Activated naive CD8-positive, alpha-beta T cell treated with anti-CD3 and anti-CD28 coated beads, Interleukin-2, amount 50 U/mL, for 24 hours (primary cell): ENCODE measurements around the gene GINS2.

ENCODE experiments used
- ATAC-seq: fragments of 150-1000 bp; cut with Tn5 transposase; one replicate; pipeline ENCODE4 v1.10.0; 2021
- DNase-seq: peaks from one replicate; pipeline ENCODE4 v3.0.0; 2021
- H3K27ac Mint-ChIP-seq: one replicate; pipeline ENCODE4 v1.8.0; 2021; ENCODE audit warnings: mild to moderate bottlenecking, mixed read lengths
- H3K27me3 Mint-ChIP-seq: one replicate; pipeline ENCODE4 v1.8.0; 2021; ENCODE audit warnings: mixed read lengths
- H3K36me3 Mint-ChIP-seq: one replicate; pipeline ENCODE4 v1.8.0; 2021; ENCODE audit warnings: low read depth, mixed read lengths
- H3K4me1 Mint-ChIP-seq: one replicate; pipeline ENCODE4 v1.8.0; 2021; ENCODE audit warnings: mixed read lengths
- H3K4me3 Mint-ChIP-seq: one replicate; pipeline ENCODE4 v1.8.0; 2021; ENCODE audit warnings: mild to moderate bottlenecking, moderate library complexity, mixed read lengths
- H3K9me3 Mint-ChIP-seq: one replicate; pipeline ENCODE4 v1.8.0; 2021; ENCODE audit warnings: mixed read lengths

The GINS2 gene

GRCh38 chr16:85674828-85675227 lies 13.9 kb downstream of the GINS2 start:
- H3K27ac Mint-ChIP-seq = peak overlapping the region; percentile 34
- no peaks in the 10 kb centered on the region for H3K9me3 Mint-ChIP-seq
- no peaks in the 10 kb centered on the region for H3K27me3 Mint-ChIP-seq
- ATAC-seq (no peak), DNase-seq (no peak)
- H3K36me3 Mint-ChIP-seq = peaks cover 62% of the 10 kb centered on the region
- peaks cover 15% of the 10 kb centered on the region for H3K4me1 Mint-ChIP-seq
- no peak overlapping the region for H3K4me3 Mint-ChIP-seq

- DNase-seq (no peak), ATAC-seq (no peak)
- peaks cover 58% of the 10 kb centered on the region for H3K36me3 Mint-ChIP-seq
- H3K4me1 Mint-ChIP-seq = peaks cover 15% of the 10 kb centered on the region
- H3K27ac Mint-ChIP-seq = peak overlapping the region; percentile 52
- H3K4me3 Mint-ChIP-seq = no peak overlapping the region
- H3K9me3 Mint-ChIP-seq = no peaks in the 10 kb centered on the region
- H3K27me3 Mint-ChIP-seq = no peaks in the 10 kb centered on the region
These were observed 14.4 kb downstream of the GINS2 start for GRCh38 chr16:85674418-85674755.

DNA sequence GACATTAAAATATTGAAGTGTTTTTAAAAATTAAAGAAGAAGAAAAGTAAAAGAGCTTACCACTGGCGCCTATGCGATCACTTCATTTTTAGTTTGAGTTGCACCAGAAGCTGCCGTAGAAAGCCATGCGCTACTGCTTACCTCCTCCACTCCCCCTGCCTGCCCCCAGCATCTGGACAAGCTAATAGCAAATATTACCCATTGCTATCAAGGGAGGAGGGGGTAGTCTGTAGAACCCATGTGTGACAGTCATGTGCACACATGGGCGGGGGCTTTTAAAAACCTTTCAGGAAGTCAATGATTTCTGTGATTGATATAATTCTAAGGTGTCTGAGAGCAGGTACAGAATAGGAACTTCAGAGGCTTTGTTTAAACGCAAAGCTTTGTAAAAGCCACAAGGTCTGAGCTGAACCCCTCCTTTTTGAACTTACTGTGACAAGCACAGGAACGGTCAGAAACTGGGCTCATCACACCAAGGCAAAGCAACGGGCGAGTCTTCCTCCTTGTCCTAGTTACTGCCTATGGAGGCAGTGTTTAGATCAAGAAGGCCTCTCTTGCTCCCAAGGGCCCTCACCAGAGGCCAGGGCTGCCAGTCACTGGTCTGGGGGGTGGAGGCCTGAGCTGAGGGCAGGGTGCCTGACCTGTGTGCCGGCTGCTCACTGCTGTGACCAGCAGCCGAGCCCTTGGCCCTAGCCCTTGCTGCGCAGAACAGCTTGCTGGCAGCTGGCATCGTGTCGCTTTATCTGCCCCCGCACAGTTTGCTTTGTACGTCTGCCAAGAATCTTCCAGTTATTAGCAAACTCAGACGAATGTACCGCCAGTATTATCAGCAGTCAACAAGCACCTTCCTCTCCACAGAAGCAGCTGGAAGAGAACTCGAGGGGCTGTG lies 15.0 kb downstream of the GINS2 start:
- H3K9me3 Mint-ChIP-seq = no peaks in the 10 kb centered on the region
- H3K27ac Mint-ChIP-seq = peak overlapping the region; percentile 52
- H3K4me1 Mint-ChIP-seq = peaks cover 15% of the 10 kb centered on the region
- no peak for ATAC-seq
- H3K4me3 Mint-ChIP-seq = no peak overlapping the region
- H3K27me3 Mint-ChIP-seq = no peaks in the 10 kb centered on the region
- DNase-seq = no peak
- peaks cover 53% of the 10 kb centered on the region for H3K36me3 Mint-ChIP-seq

DNA sequence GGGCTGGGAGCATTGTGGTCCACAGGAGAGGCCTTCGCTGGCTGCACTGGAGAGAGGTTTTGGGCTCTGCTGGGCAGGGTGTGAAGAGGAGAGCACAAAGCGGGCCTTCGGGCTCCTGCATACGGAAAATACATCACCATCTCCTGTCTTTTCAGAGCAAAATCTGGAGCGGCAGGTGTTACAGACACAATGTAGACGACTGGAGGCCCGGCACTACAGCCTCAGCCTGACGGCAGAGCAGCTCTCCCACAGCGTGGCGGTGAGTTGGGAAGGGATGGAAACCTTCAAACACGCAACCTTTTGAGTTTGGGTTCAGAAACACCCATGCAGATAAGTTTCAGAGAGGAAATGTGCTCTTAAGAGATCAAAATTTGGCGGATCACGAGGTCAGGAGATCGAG lies 17.9 kb downstream of the GINS2 start:
- H3K36me3 Mint-ChIP-seq = peaks cover 50% of the 10 kb centered on the region
- H3K27me3 Mint-ChIP-seq = no peaks in the 10 kb centered on the region
- ATAC-seq = no peak
- no peaks in the 10 kb centered on the region for H3K9me3 Mint-ChIP-seq
- no peak overlapping the region for H3K27ac Mint-ChIP-seq
- H3K4me1 Mint-ChIP-seq = peaks cover 9% of the 10 kb centered on the region
- DNase-seq = no peak
- H3K4me3 Mint-ChIP-seq = no peak overlapping the region

- Mint-ChIP-seq H3K27me3 (no peaks in the 10 kb centered on the region), H3K36me3 (peaks cover 40% of the 10 kb centered on the region), H3K4me3 (no peak overlapping the region)
These were observed 19.9 kb downstream of the GINS2 start for GRCh38 chr16:85668676-85669424.

DNA sequence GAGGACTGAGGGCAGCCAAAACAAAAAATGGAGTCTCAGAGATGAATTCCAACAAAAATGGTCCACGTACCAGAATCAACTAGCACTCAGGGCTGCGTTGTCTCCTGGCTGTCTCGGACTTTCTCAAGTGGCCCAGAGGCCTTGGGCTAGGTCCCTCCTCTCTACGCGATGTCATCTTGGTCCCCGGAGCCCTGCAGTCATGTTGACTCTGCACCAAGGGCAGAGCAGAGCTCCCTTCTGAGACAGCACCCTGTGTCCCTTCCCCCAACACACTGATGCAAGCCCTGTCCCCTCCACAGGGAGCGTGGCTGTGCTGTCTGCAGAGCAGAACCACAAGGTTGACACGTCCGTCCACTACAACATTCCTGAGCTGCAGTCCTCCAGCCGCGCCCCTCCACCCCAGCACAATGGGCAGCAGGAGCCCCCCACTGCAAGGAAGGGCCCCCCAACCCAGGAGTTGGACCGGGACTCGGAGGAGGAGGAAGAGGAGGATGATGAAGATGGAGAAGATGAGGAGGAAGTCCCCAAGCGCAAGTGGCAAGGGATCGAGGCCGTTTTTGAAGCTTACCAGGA lies 20.8 kb downstream of the GINS2 start:
- Mint-ChIP-seq H3K4me1 (no peaks in the 10 kb centered on the region), H3K36me3 (peaks cover 37% of the 10 kb centered on the region), H3K4me3 (no peak overlapping the region), H3K9me3 (no peaks in the 10 kb centered on the region), H3K27me3 (no peaks in the 10 kb centered on the region), H3K27ac (no peak overlapping the region)
- DNase-seq = no peak
- no peak for ATAC-seq

More at GRCh38 chr16:85668676-85669424, 19.9 kb downstream of the GINS2 start:
- DNase-seq = no peak
- H3K9me3 Mint-ChIP-seq = no peaks in the 10 kb centered on the region
- no peaks in the 10 kb centered on the region for H3K4me1 Mint-ChIP-seq
- peak; percentile 20 for ATAC-seq
- peak overlapping the region; percentile 28 for H3K27ac Mint-ChIP-seq

DNA sequence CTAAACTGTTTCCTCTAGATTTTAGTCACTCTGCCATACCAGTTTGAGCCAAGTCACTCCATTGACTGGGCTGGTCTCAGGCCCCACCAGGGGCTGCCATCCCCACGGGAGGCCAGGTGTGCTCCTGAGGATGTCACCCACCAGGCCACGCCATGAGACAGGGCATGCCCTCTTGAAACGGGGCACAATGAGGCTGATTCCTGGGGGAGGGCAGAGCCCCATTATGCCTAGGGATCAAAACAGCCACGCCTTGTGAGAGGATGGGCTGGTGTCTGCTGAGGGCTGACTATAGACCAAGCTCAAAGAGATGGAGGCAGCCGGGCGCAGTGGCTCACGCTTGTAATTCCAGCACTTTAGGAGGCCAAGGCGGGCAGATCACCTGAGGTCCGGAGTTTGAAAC lies 21.5 kb downstream of the GINS2 start:
- Mint-ChIP-seq H3K9me3 (no peaks in the 10 kb centered on the region), H3K4me1 (no peaks in the 10 kb centered on the region), H3K27me3 (no peaks in the 10 kb centered on the region), H3K36me3 (peaks cover 32% of the 10 kb centered on the region), H3K27ac (no peak overlapping the region), H3K4me3 (no peak overlapping the region)
- DNase-seq (no peak), ATAC-seq (no peak)

GRCh38 chr16:85665929-85666328 lies 22.8 kb downstream of the GINS2 start:
- peaks cover 28% of the 10 kb centered on the region for H3K36me3 Mint-ChIP-seq
- H3K9me3 Mint-ChIP-seq = no peaks in the 10 kb centered on the region
- ATAC-seq = no peak
- no peak overlapping the region for H3K4me3 Mint-ChIP-seq
- H3K27ac Mint-ChIP-seq = no peak overlapping the region
- DNase-seq = no peak
- no peaks in the 10 kb centered on the region for H3K27me3 Mint-ChIP-seq
- H3K4me1 Mint-ChIP-seq = no peaks in the 10 kb centered on the region

- no peaks in the 10 kb centered on the region for H3K4me1 Mint-ChIP-seq
- peaks cover 22% of the 10 kb centered on the region for H3K36me3 Mint-ChIP-seq
- ATAC-seq (no peak), DNase-seq (no peak)
- H3K27ac Mint-ChIP-seq = no peak overlapping the region
- no peaks in the 10 kb centered on the region for H3K9me3 Mint-ChIP-seq
- H3K4me3 Mint-ChIP-seq = no peak overlapping the region
- no peaks in the 10 kb centered on the region for H3K27me3 Mint-ChIP-seq
These were observed 23.4 kb downstream of the GINS2 start for GRCh38 chr16:85665373-85665740.

DNA sequence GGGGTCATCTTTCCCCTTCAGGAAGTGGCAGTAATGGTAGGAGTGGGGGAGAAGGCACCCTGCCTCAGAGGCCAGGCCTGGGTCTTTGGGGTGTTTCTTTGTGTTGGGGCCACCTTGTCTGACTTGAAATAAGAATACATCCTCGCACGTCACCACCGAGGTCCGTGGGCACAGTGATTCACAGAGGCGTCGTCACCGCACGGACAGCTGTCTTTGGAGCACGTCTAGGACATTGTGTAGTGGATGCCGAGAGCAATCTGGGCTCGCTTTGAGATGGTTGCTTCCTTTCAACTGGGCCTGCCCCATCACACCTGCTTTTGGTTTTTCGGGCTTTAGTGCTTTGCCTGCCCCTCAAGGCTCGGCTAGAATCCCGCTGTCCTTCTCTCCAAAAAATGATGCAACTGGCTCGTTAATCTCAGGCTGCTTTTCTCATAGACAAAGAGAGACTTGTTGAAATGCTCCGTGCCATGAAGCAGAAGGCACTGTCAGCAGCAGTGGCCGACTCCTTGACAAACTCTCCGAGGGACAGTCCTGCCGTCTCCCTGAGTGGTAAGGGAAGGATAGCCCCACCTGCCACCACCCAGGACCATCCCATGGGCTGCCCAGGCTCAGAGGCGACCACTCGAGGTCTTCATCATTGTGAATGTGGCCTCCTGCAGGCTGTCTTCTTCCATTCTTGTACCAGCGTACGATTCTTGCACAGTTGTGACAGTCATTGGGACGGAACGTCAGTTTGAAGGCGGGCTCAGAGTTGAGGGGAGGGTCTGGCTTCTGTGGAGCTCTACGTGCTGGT lies 24.0 kb downstream of the GINS2 start:
- H3K27ac Mint-ChIP-seq = peak overlapping the region; percentile 44

GRCh38 chr16:85663891-85664321 lies 24.8 kb downstream of the GINS2 start:
- Mint-ChIP-seq H3K4me1 (no peaks in the 10 kb centered on the region), H3K36me3 (peaks cover 17% of the 10 kb centered on the region), H3K27me3 (no peaks in the 10 kb centered on the region), H3K27ac (no peak overlapping the region), H3K9me3 (no peaks in the 10 kb centered on the region), H3K4me3 (no peak overlapping the region)
- ATAC-seq (no peak), DNase-seq (no peak)

More for the DNA sequence above, 24.0 kb downstream of the GINS2 start:
- Mint-ChIP-seq H3K36me3 (peaks cover 17% of the 10 kb centered on the region), H3K27me3 (no peaks in the 10 kb centered on the region), H3K4me1 (no peaks in the 10 kb centered on the region), H3K4me3 (no peak overlapping the region), H3K9me3 (no peaks in the 10 kb centered on the region)
- DNase-seq (no peak), ATAC-seq (no peak)

- peaks cover 17% of the 10 kb centered on the region for H3K36me3 Mint-ChIP-seq
- no peak overlapping the region for H3K27ac Mint-ChIP-seq
These were observed 25.6 kb downstream of the GINS2 start for GRCh38 chr16:85662976-85663830.

DNA sequence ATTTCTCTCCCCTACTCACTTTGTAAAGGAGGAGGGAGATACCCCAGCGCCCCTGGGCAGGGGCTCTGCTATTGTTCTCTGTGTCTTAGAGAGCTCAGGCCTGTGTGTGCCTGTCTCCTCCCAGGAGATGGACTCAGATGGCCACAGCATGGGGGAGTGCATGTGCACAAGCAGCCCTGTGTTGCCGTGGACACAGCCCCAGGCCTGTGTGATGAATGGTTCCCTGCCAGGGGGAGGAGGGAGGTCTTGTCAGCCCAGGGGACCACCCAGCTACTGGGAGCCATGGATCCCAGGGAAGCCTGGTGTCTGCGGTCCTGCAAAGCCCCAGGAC lies 26.3 kb downstream of the GINS2 start:
- H3K27me3 Mint-ChIP-seq = no peaks in the 10 kb centered on the region
- H3K4me1 Mint-ChIP-seq = no peaks in the 10 kb centered on the region
- peaks cover 16% of the 10 kb centered on the region for H3K36me3 Mint-ChIP-seq
- ATAC-seq (no peak), DNase-seq (no peak)
- no peaks in the 10 kb centered on the region for H3K9me3 Mint-ChIP-seq
- no peak overlapping the region for H3K27ac Mint-ChIP-seq
- no peak overlapping the region for H3K4me3 Mint-ChIP-seq

More at GRCh38 chr16:85662976-85663830, 25.6 kb downstream of the GINS2 start:
- no peak overlapping the region for H3K4me3 Mint-ChIP-seq
- H3K27me3 Mint-ChIP-seq = no peaks in the 10 kb centered on the region
- DNase-seq (no peak), ATAC-seq (no peak)
- H3K9me3 Mint-ChIP-seq = no peaks in the 10 kb centered on the region
- no peaks in the 10 kb centered on the region for H3K4me1 Mint-ChIP-seq
